ENCODE results near the gene MIOS. TPM values are rescaled to one million over a fixed set of nuclear protein-coding genes. Genes with fewer than 3 reads are reported as not detected.
A peak's percentile ranks its signal among the peaks of the same experiment; 100 is the strongest.

The MIOS gene
- total RNA-seq, 2 experiments from 2014 or later: 37.2 to 37.7 TPM

GRCh38 chr7:7639421-7639820 is 72.7 kb downstream of the MIOS start:
- ChIA-PET CTCF (interaction anchor here (0.5 to 1.8 kb wide), 7 partner anchors 28 to 657 kb away, joined by 3 to 5 read pairs (median 3); no protein-coding TSS in a partner anchor), POLR2A (interaction anchor here (0.6 to 2.8 kb wide), 10 partner anchors 32 to 482 kb away, joined by 3 to 25 read pairs (median 5); partner anchors contain the start of genes C1GALT1 and GLCCI1)
- intact Hi-C loops (cut with micrococcal nuclease): loop anchor here (1.0 kb wide), 1 partner anchor 70 kb away; no protein-coding TSS in a partner anchor
- Mint-ChIP-seq H3K9me3 (no peaks in the 10 kb centered on the region), H3K4me3 (peak overlapping the region; percentile 97), H3K36me3 (peaks cover 29% of the 10 kb centered on the region), H3K27me3 (peaks cover 1% of the 10 kb centered on the region), H3K27ac (peak overlapping the region; percentile 100), H3K4me1 (ENCODE audit: low read depth) (peaks cover 41% of the 10 kb centered on the region)
- peak; percentile 21 for DNase-seq

GRCh38 chr7:7639847-7640220 is 73.2 kb downstream of the MIOS start:
- Mint-ChIP-seq H3K36me3 (peaks cover 29% of the 10 kb centered on the region), H3K4me3 (peak overlapping the region; percentile 97), H3K9me3 (no peaks in the 10 kb centered on the region), H3K4me1 (ENCODE audit: low read depth) (peaks cover 45% of the 10 kb centered on the region), H3K27me3 (peaks cover 1% of the 10 kb centered on the region), H3K27ac (peak overlapping the region; percentile 100)
- POLR2A ChIA-PET: interaction anchor here (0.6 to 2.8 kb wide), 14 partner anchors 32 to 486 kb away, joined by 3 to 25 read pairs (median 6); partner anchors contain the start of genes C1GALT1, GLCCI1 and RPA3
- intact Hi-C loops (cut with micrococcal nuclease): loop anchor here (1.0 to 5.0 kb wide), 6 partner anchors 71 to 495 kb away; partner anchors contain the start of genes GLCCI1 and RPA3
- DNase-seq: peak; percentile 71
- CTCF ChIA-PET: interaction anchor here (0.5 to 1.8 kb wide), 6 partner anchors 42 to 656 kb away, joined by 3 to 5 read pairs (median 3); no protein-coding TSS in a partner anchor

GRCh38 chr7:7640221-7641128 is 73.8 kb downstream of the MIOS start, which contains the start of gene UMAD1:
UMAD1 (plus strand) TSS chr7:7640752; CDS start chr7:7673372, 32,620 bp downstream.
- peaks cover 45% of the 10 kb centered on the region for H3K4me1 Mint-ChIP-seq (ENCODE audit: low read depth)
- no peaks in the 10 kb centered on the region for H3K9me3 Mint-ChIP-seq
- CTCF ChIA-PET: interaction anchor here (0.5 to 2.1 kb wide), 9 partner anchors 41 to 656 kb away, joined by 3 to 6 read pairs (median 3); no protein-coding TSS in a partner anchor
- peak; percentile 99 for DNase-seq
- H3K4me3 Mint-ChIP-seq: peak within 1 kb of the TSS; percentile 97
- peaks cover 1% of the 10 kb centered on the region for H3K27me3 Mint-ChIP-seq
- intact Hi-C loops (cut with micrococcal nuclease): loop anchor here (1.0 to 5.0 kb wide), 8 partner anchors 31 to 536 kb away; partner anchors contain the start of genes C1GALT1, GLCCI1 and RPA3
- H3K36me3 Mint-ChIP-seq: peaks cover 27% of the 10 kb centered on the region
- H3K27ac Mint-ChIP-seq: peak within 1 kb of the TSS; percentile 100
- POLR2A ChIA-PET: interaction anchor here (0.6 to 2.8 kb wide), 18 partner anchors 13 to 537 kb away, joined by 3 to 25 read pairs (median 4); partner anchors contain the start of genes C1GALT1, GLCCI1 and RPA3

- ChIA-PET CTCF (interaction anchor here (0.8 to 2.1 kb wide), 7 partner anchors 40 to 655 kb away, joined by 3 to 6 read pairs (median 3); no protein-coding TSS in a partner anchor), POLR2A (interaction anchor here (0.9 to 2.8 kb wide), 13 partner anchors 12 to 536 kb away, joined by 3 to 25 read pairs (median 4); partner anchors contain the start of genes C1GALT1 and GLCCI1)
- intact Hi-C loops (cut with micrococcal nuclease): loop anchor here (1.0 to 5.0 kb wide), 8 partner anchors 30 to 535 kb away; partner anchors contain the start of genes C1GALT1, GLCCI1 and RPA3
- Mint-ChIP-seq H3K9me3 (no peaks in the 10 kb centered on the region), H3K4me3 (peak overlapping the region; percentile 97), H3K36me3 (peaks cover 29% of the 10 kb centered on the region), H3K27me3 (peaks cover 1% of the 10 kb centered on the region), H3K27ac (peak overlapping the region; percentile 100), H3K4me1 (ENCODE audit: low read depth) (peaks cover 49% of the 10 kb centered on the region)
- no peak for DNase-seq
Observed at GRCh38 chr7:7641129-7641663, 74.5 kb downstream of the MIOS start.

- CTCF ChIA-PET: interaction anchor here (1.4 to 2.1 kb wide), 2 partner anchors 39 to 654 kb away, joined by 3 to 6 read pairs; no protein-coding TSS in a partner anchor
- peaks cover 31% of the 10 kb centered on the region for H3K36me3 Mint-ChIP-seq
- H3K9me3 Mint-ChIP-seq: no peaks in the 10 kb centered on the region
- POLR2A ChIA-PET: interaction anchor here (0.7 to 2.8 kb wide), 2 partner anchors 328 to 460 kb away, joined by 3 to 15 read pairs; partner anchors contain the start of gene C1GALT1
- intact Hi-C loops (cut with micrococcal nuclease): loop anchor here (5.0 kb wide), 1 partner anchor 120 kb away; no protein-coding TSS in a partner anchor
- H3K27me3 Mint-ChIP-seq: peaks cover 1% of the 10 kb centered on the region
- DNase-seq: no peak
- peak overlapping the region; percentile 97 for H3K4me3 Mint-ChIP-seq
- H3K4me1 Mint-ChIP-seq (ENCODE audit: low read depth): peaks cover 47% of the 10 kb centered on the region
- peak overlapping the region; percentile 100 for H3K27ac Mint-ChIP-seq
Observed at GRCh38 chr7:7642081-7642480, 75.4 kb downstream of the MIOS start.

- CTCF ChIA-PET: interaction anchor here (0.7 to 1.3 kb wide), 2 partner anchors 71 to 191 kb away, joined by 3 read pairs; partner anchors contain the start of gene RPA3
- no peak for DNase-seq
- POLR2A ChIA-PET: no interaction called here
- no peak overlapping the region for H3K27ac Mint-ChIP-seq
- intact Hi-C loops (cut with micrococcal nuclease): no loop called here
- H3K4me3 Mint-ChIP-seq: no peak overlapping the region
- no peaks in the 10 kb centered on the region for H3K9me3 Mint-ChIP-seq
- peaks cover 37% of the 10 kb centered on the region for H3K4me1 Mint-ChIP-seq (ENCODE audit: low read depth)
- peaks cover 23% of the 10 kb centered on the region for H3K36me3 Mint-ChIP-seq
- no peaks in the 10 kb centered on the region for H3K27me3 Mint-ChIP-seq
Observed at GRCh38 chr7:7647495-7648036, 80.9 kb downstream of the MIOS start.

- Mint-ChIP-seq H3K27me3 (no peaks in the 10 kb centered on the region), H3K36me3 (peaks cover 11% of the 10 kb centered on the region), H3K4me1 (ENCODE audit: low read depth) (peaks cover 30% of the 10 kb centered on the region), H3K4me3 (no peak overlapping the region), H3K27ac (no peak overlapping the region), H3K9me3 (no peaks in the 10 kb centered on the region)
- intact Hi-C loops (cut with micrococcal nuclease): no loop called here
- DNase-seq: no peak
- ChIA-PET POLR2A (no interaction called here), CTCF (interaction anchor here (1.3 kb wide), 1 partner anchor 646 kb away, joined by 3 read pairs; no protein-coding TSS in a partner anchor)
Observed at GRCh38 chr7:7650682-7651206, 84.1 kb downstream of the MIOS start.

GRCh38 chr7:7651479-7651878 is 84.8 kb downstream of the MIOS start:
- Mint-ChIP-seq H3K27ac (no peak overlapping the region), H3K36me3 (peaks cover 9% of the 10 kb centered on the region), H3K9me3 (peaks cover 3% of the 10 kb centered on the region), H3K27me3 (no peaks in the 10 kb centered on the region), H3K4me3 (no peak overlapping the region), H3K4me1 (ENCODE audit: low read depth) (peaks cover 26% of the 10 kb centered on the region)
- CTCF ChIA-PET: interaction anchor here (1.3 kb wide), 1 partner anchor 645 kb away, joined by 3 read pairs; no protein-coding TSS in a partner anchor
- intact Hi-C loops (cut with micrococcal nuclease): no loop called here
- DNase-seq: no peak
- POLR2A ChIA-PET: no interaction called here

GRCh38 chr7:7652798-7653540 is 86.3 kb downstream of the MIOS start:
- CTCF ChIA-PET: interaction anchor here (1.0 kb wide), 1 partner anchor 8 kb away, joined by 5 read pairs; no protein-coding TSS in a partner anchor
- Mint-ChIP-seq H3K36me3 (peaks cover 17% of the 10 kb centered on the region), H3K4me1 (ENCODE audit: low read depth) (peaks cover 26% of the 10 kb centered on the region), H3K27me3 (no peaks in the 10 kb centered on the region), H3K27ac (no peak overlapping the region), H3K4me3 (no peak overlapping the region), H3K9me3 (peaks cover 15% of the 10 kb centered on the region)
- no peak for DNase-seq
- POLR2A ChIA-PET: interaction anchor here (0.7 kb wide), 1 partner anchor 12 kb away, joined by 3 read pairs; the partner anchor contains the start of gene UMAD1
- intact Hi-C loops (cut with micrococcal nuclease): no loop called here

GRCh38 chr7:7653593-7654187 is 87.0 kb downstream of the MIOS start:
- intact Hi-C loops (cut with micrococcal nuclease): no loop called here
- H3K27me3 Mint-ChIP-seq: no peaks in the 10 kb centered on the region
- peaks cover 26% of the 10 kb centered on the region for H3K4me1 Mint-ChIP-seq (ENCODE audit: low read depth)
- ChIA-PET CTCF (interaction anchor here (1.0 kb wide), 1 partner anchor 9 kb away, joined by 5 read pairs; no protein-coding TSS in a partner anchor), POLR2A (interaction anchor here (0.7 kb wide), 1 partner anchor 13 kb away, joined by 3 read pairs; the partner anchor contains the start of gene UMAD1)
- peak; percentile 37 for DNase-seq
- peaks cover 22% of the 10 kb centered on the region for H3K9me3 Mint-ChIP-seq
- no peak overlapping the region for H3K27ac Mint-ChIP-seq
- no peak overlapping the region for H3K4me3 Mint-ChIP-seq
- peaks cover 23% of the 10 kb centered on the region for H3K36me3 Mint-ChIP-seq
